ENCODE data around the gene ZNF771. TPM values are rescaled to one million over a fixed set of nuclear protein-coding genes. Genes with fewer than 3 reads are reported as not detected.

The ZNF771 gene
- total RNA-seq, 4 donors from 2014 or later: 3.7 to 15.1 (median 7.0) TPM

DNA sequence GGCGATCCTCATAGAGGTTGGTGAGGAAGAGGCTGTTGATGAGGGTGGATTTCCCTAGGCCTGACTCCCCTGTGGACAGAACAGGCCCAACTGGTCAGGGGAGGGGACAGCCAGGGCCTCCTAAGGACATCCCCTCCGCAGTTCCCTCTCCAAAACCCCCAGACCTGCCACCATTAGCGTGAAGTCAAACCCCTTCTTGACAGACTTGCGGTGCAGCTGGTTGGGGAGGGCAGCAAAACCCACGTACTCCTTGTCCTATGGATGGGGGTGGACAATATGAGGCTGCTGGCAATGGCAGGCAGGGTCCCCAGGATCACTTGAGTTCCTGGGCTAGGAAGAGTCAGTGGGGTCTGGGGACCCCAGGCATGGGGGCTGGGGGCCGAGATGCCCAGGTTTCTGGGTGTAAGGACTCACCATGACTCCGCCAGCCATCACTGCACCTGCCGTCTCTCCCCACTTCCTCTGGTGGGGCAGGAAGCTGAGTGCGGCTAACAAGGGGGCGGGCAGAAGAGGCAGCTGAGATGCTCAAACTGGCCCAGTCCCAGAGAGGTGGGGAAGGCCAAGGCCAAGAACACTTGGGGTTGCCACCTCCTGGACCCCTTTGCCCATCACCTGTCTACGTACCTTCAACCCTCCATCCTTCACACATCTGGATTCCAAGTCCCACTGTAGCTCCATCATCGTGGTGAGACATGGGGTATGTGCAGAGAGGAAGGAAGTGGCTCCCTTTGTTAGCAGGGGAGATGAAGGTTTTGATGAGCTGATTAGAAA lies 25.1 kb upstream of the ZNF771 start, which contains the start of gene SEPTIN1:
Gene SEPTIN1 (minus strand): TSS at position 451 of the 771 bp plus-strand sequence. CDS start 19 bp downstream, at position 432.
- DNase-seq: no peak
- 46 to 49% methylated on average over 5 to 7 of the region's 12 CpGs for WGBS, 2 donors
- Histone ChIP-seq H3K4me3 (peak within 1 kb of the TSS in 2 of 4 donors; percentile 27 to 43), H3K9me3 (no peaks in the 10 kb centered on the region), H3K27me3 (no peaks in the 10 kb centered on the region), H3K27ac (peak within 1 kb of the TSS in 3 of 4 donors; percentile 19 to 60 (median 52)), H3K36me3 (no peaks in the 10 kb centered on the region), H3K4me1 (peaks cover 6 to 43% (median 10%) of the 10 kb centered on the region in 3 donors)
- TF ChIP-seq CTCF (IDR thresholded peaks at IDR 0.05) (no peak), POLR2A (IDR thresholded peaks at IDR 0.05) (peak in 1 of 4 donors; percentile 32)
- intact Hi-C loops (cut with DNase I): no loop called here

- Histone ChIP-seq H3K27ac (no peak overlapping the region), H3K9me3 (no peaks in the 10 kb centered on the region), H3K36me3 (no peaks in the 10 kb centered on the region), H3K4me1 (peaks cover 5 to 34% (median 7%) of the 10 kb centered on the region in 3 donors), H3K27me3 (no peaks in the 10 kb centered on the region), H3K4me3 (no peak overlapping the region)
- DNase-seq: no peak
- 25 to 50% methylated on average over 2 of the region's 2 CpGs for WGBS, 2 donors
- intact Hi-C loops (cut with DNase I): no loop called here
- TF ChIP-seq POLR2A (IDR thresholded peaks at IDR 0.05) (no peak), CTCF (IDR thresholded peaks at IDR 0.05) (no peak)
Measured at GRCh38 chr16:30383521-30383920, 23.9 kb upstream of the ZNF771 start.

- H3K4me1 ChIP-seq: peaks cover 5 to 50% (median 17%) of the 10 kb centered on the region in 3 donors
- WGBS, 2 donors: 13 to 17% methylated on average over 17 to 28 of the region's 31 CpGs
- TF ChIP-seq POLR2A (IDR thresholded peaks at IDR 0.05): no peak
- no peak for TF ChIP-seq CTCF (IDR thresholded peaks at IDR 0.05)
Measured at GRCh38 chr16:30394592-30395154, 12.7 kb upstream of the ZNF771 start.

GRCh38 chr16:30395155-30395991 lies 12.0 kb upstream of the ZNF771 start, which contains the start of gene ZNF48:
ZNF48 (plus strand) TSS chr16:30395420; CDS start chr16:30395795, 375 bp downstream.
- Histone ChIP-seq H3K4me3 (peak within 1 kb of the TSS; percentile 76 to 96 (median 83)), H3K4me1 (peaks cover 5 to 57% (median 21%) of the 10 kb centered on the region in 3 donors), H3K27me3 (no peaks in the 10 kb centered on the region), H3K27ac (peak within 1 kb of the TSS; percentile 74 to 86 (median 82)), H3K36me3 (peaks cover 0 to 18% (median 0%) of the 10 kb centered on the region in 3 donors), H3K9me3 (no peaks in the 10 kb centered on the region)
- TF ChIP-seq POLR2A (IDR thresholded peaks at IDR 0.05) (peak in 2 of 4 donors; percentile 28 to 34), CTCF (IDR thresholded peaks at IDR 0.05) (peak in 3 of 6 experiments; percentile 38 to 55 (median 51))
- intact Hi-C loops (cut with DNase I): no loop called here
- WGBS, 2 donors: 0% methylated on average over 3 of the region's 103 CpGs; no CpG with 5 or more reads in 1 of the 2 donors
- DNase-seq: no peak

More at GRCh38 chr16:30394592-30395154, 12.7 kb upstream of the ZNF771 start:
- no peak for DNase-seq
- Histone ChIP-seq H3K4me3 (peak overlapping the region; percentile 76 to 96 (median 83)), H3K27me3 (no peaks in the 10 kb centered on the region), H3K9me3 (no peaks in the 10 kb centered on the region), H3K36me3 (peaks cover 0 to 18% (median 0%) of the 10 kb centered on the region in 3 donors), H3K27ac (peak overlapping the region; percentile 74 to 86 (median 82))
- intact Hi-C loops (cut with DNase I): no loop called here

All from esophagus squamous epithelium (tissue), 5 donors.